Activated naive CD4-positive, alpha-beta T cell treated with anti-CD3 and anti-CD28 coated beads, Interleukin-2, amount 50 U/mL, for 24 hours (primary cell): ENCODE data around the gene MAML3.
A peak's percentile ranks its signal among the peaks of the same experiment; 100 is the strongest.
"Not testable (repeated sequence)": the region's sequence is repeated elsewhere in the genome, so short reads cannot be mapped to it uniquely, and the experiment has no call there.

Source experiments
- H3K27ac Mint-ChIP-seq: one replicate; pipeline ENCODE4 v1.8.0; 2021; ENCODE audit warnings: mild to moderate bottlenecking, mixed read lengths
- H3K27me3 Mint-ChIP-seq: one replicate; pipeline ENCODE4 v1.8.0; 2021; ENCODE audit warnings: mixed read lengths
- H3K36me3 Mint-ChIP-seq: one replicate; pipeline ENCODE4 v1.8.0; 2021; ENCODE audit warnings: mixed read lengths
- H3K4me1 Mint-ChIP-seq: one replicate; pipeline ENCODE4 v1.8.0; 2021; ENCODE audit warnings: mixed read lengths
- H3K4me3 Mint-ChIP-seq: one replicate; pipeline ENCODE4 v1.8.0; 2021; ENCODE audit warnings: mild to moderate bottlenecking, mixed read lengths
- H3K9me3 Mint-ChIP-seq: one replicate; pipeline ENCODE4 v1.8.0; 2021; ENCODE audit warnings: mixed read lengths

Gene MAML3

GRCh38 chr4:139957986-139958738, 195.8 kb downstream of the MAML3 start:
- Mint-ChIP-seq H3K4me1 (no peaks in the 10 kb centered on the region), H3K27me3 (no peaks in the 10 kb centered on the region), H3K9me3 (no peaks in the 10 kb centered on the region), H3K27ac (no peak overlapping the region), H3K36me3 (no peaks in the 10 kb centered on the region), H3K4me3 (no peak overlapping the region)

GRCh38 chr4:139957065-139957464, 196.9 kb downstream of the MAML3 start:
- no peak overlapping the region for H3K4me3 Mint-ChIP-seq
- no peaks in the 10 kb centered on the region for H3K4me1 Mint-ChIP-seq
- no peaks in the 10 kb centered on the region for H3K27me3 Mint-ChIP-seq

DNA sequence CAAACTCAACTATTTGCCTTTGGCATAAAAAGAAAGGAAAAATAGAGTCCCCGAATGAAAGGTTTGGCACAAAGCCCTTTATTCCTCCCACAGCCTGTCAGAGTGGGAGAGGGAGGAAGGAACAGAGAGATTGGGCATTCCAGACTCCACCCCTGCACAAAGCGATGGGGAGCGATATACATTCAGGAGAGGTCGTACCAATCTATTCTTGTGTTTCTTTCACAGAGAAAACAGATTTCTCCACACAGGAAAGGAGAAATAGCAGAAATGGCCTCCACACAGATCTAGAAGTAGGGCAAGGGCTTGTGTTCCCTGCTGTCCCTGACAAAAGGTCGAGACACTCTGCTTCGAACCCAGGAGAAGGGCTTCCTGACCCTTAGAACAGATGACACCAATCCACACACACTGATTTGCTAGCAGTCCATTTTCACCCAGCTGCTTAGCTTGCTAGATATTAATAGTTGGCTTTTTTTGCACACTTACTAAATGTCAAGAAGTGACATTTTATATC, 197.4 kb downstream of the MAML3 start:
- no peaks in the 10 kb centered on the region for H3K36me3 Mint-ChIP-seq
- no peaks in the 10 kb centered on the region for H3K9me3 Mint-ChIP-seq
- no peak overlapping the region for H3K27ac Mint-ChIP-seq
- no peak overlapping the region for H3K4me3 Mint-ChIP-seq
- H3K27me3 Mint-ChIP-seq = no peaks in the 10 kb centered on the region
- peaks cover under 1% of the 10 kb centered on the region for H3K4me1 Mint-ChIP-seq

More at GRCh38 chr4:139957065-139957464, 196.9 kb downstream of the MAML3 start:
- H3K27ac Mint-ChIP-seq = no peak overlapping the region
- H3K9me3 Mint-ChIP-seq = no peaks in the 10 kb centered on the region
- H3K36me3 Mint-ChIP-seq = no peaks in the 10 kb centered on the region

GRCh38 chr4:139955600-139955999, 198.4 kb downstream of the MAML3 start:
- Mint-ChIP-seq H3K9me3 (no peaks in the 10 kb centered on the region), H3K27me3 (no peaks in the 10 kb centered on the region), H3K27ac (no peak overlapping the region), H3K4me3 (no peak overlapping the region), H3K4me1 (peaks cover 10% of the 10 kb centered on the region), H3K36me3 (no peaks in the 10 kb centered on the region)

DNA sequence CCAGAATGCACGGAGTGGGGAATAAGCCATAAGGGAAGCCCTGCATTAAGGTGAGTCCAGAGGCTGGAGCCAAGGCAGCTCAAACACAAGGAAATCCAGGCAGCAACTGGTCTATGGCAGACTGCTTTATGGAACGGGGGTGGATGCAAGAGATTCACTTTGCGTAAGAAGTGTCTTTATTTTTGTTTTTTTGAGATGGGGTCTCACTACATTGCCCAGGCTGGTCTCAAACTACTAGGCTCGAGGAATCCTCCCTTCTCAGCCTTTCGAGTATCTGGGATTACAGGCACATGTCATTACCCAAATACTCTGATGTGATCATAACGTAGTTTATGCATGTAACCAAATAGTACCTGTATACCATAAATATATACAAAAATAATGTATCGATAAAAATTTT, 199.5 kb downstream of the MAML3 start:
- Mint-ChIP-seq H3K4me1 (peaks cover 15% of the 10 kb centered on the region), H3K27ac (no peak overlapping the region), H3K9me3 (no peaks in the 10 kb centered on the region), H3K4me3 (no peak overlapping the region), H3K36me3 (no peaks in the 10 kb centered on the region), H3K27me3 (no peaks in the 10 kb centered on the region)

- Mint-ChIP-seq H3K9me3 (no peaks in the 10 kb centered on the region), H3K27ac (peak overlapping the region; percentile 20), H3K27me3 (no peaks in the 10 kb centered on the region), H3K4me3 (no peak overlapping the region), H3K4me1 (peaks cover 21% of the 10 kb centered on the region), H3K36me3 (peaks cover 2% of the 10 kb centered on the region)
Measured at GRCh38 chr4:139951021-139951420, 203.0 kb downstream of the MAML3 start.

- Mint-ChIP-seq H3K9me3 (no peaks in the 10 kb centered on the region), H3K27ac (peak overlapping the region; percentile 20)
Measured at GRCh38 chr4:139950568-139950967, 203.4 kb downstream of the MAML3 start.

DNA sequence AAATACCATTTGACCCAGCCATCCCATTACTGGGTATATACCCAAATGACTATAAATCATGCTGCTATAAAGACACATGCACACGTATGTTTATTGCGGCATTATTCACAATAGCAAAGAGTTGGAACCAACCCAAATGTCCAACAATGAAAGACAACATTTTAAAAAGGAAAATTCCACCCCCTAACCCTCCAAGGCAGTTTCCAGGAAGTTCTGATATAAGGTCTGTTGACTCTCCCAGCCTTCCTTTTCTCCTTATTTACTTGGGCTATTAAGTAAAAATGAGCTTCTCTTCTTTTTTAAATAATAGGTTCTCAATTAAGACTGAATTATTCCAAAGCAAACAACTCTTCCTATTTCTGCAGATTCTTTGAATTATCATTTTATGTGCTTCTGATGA, 209.1 kb downstream of the MAML3 start:
- H3K36me3 Mint-ChIP-seq, H3K27me3 Mint-ChIP-seq, H3K4me3 Mint-ChIP-seq, H3K4me1 Mint-ChIP-seq, H3K27ac Mint-ChIP-seq, H3K9me3 Mint-ChIP-seq: not testable (repeated sequence)

More at GRCh38 chr4:139950568-139950967, 203.4 kb downstream of the MAML3 start:
- Mint-ChIP-seq H3K27me3 (no peaks in the 10 kb centered on the region), H3K4me1 (peaks cover 21% of the 10 kb centered on the region), H3K36me3 (peaks cover 2% of the 10 kb centered on the region), H3K4me3 (no peak overlapping the region)

DNA sequence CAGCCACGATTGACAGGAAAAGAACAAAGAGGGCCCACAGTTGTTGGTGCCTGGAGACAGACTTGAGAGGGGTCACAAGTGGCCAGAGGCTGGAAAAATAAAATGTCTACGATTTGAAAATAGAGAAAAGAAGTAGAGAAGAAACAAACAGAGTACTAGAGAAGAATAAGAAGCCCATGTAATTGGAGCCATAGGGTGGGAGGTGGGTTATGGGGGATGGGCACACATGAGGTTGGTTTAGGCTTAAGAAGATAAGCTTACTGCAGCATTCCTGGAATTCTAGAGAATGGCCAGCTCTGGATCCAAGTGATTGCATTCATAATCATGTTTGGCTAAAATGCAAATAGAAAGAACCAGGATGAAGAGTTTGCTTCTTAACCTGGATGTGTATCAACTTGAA, 210.7 kb downstream of the MAML3 start:
- Mint-ChIP-seq H3K4me3 (no peak overlapping the region), H3K27me3 (no peaks in the 10 kb centered on the region), H3K9me3 (no peaks in the 10 kb centered on the region), H3K4me1 (peaks cover 6% of the 10 kb centered on the region), H3K36me3 (no peaks in the 10 kb centered on the region), H3K27ac (no peak overlapping the region)

GRCh38 chr4:139942241-139942640, 211.7 kb downstream of the MAML3 start:
- H3K4me1 Mint-ChIP-seq = peaks cover 6% of the 10 kb centered on the region
- no peaks in the 10 kb centered on the region for H3K9me3 Mint-ChIP-seq
- no peak overlapping the region for H3K27ac Mint-ChIP-seq
- H3K36me3 Mint-ChIP-seq = no peaks in the 10 kb centered on the region
- no peak overlapping the region for H3K4me3 Mint-ChIP-seq
- H3K27me3 Mint-ChIP-seq = no peaks in the 10 kb centered on the region

GRCh38 chr4:139940600-139940999, 213.4 kb downstream of the MAML3 start:
- Mint-ChIP-seq H3K36me3 (no peaks in the 10 kb centered on the region), H3K4me1 (no peaks in the 10 kb centered on the region), H3K4me3 (no peak overlapping the region), H3K27me3 (no peaks in the 10 kb centered on the region), H3K9me3 (no peaks in the 10 kb centered on the region), H3K27ac (no peak overlapping the region)

GRCh38 chr4:139938414-139938813, 215.6 kb downstream of the MAML3 start:
- Mint-ChIP-seq H3K4me3 (no peak overlapping the region), H3K9me3 (no peaks in the 10 kb centered on the region), H3K27ac (no peak overlapping the region), H3K4me1 (no peaks in the 10 kb centered on the region), H3K27me3 (no peaks in the 10 kb centered on the region), H3K36me3 (no peaks in the 10 kb centered on the region)

GRCh38 chr4:139935911-139936310, 218.1 kb downstream of the MAML3 start:
- no peaks in the 10 kb centered on the region for H3K4me1 Mint-ChIP-seq
- no peak overlapping the region for H3K27ac Mint-ChIP-seq
- no peaks in the 10 kb centered on the region for H3K9me3 Mint-ChIP-seq
- no peaks in the 10 kb centered on the region for H3K27me3 Mint-ChIP-seq
- no peak overlapping the region for H3K4me3 Mint-ChIP-seq
- peaks cover 1% of the 10 kb centered on the region for H3K36me3 Mint-ChIP-seq

- H3K36me3 Mint-ChIP-seq = peaks cover 1% of the 10 kb centered on the region
- no peaks in the 10 kb centered on the region for H3K27me3 Mint-ChIP-seq
- no peak overlapping the region for H3K27ac Mint-ChIP-seq
- H3K4me1 Mint-ChIP-seq = no peaks in the 10 kb centered on the region
- H3K9me3 Mint-ChIP-seq = no peaks in the 10 kb centered on the region
- H3K4me3 Mint-ChIP-seq = no peak overlapping the region
Measured at GRCh38 chr4:139934708-139935195, 219.2 kb downstream of the MAML3 start.

DNA sequence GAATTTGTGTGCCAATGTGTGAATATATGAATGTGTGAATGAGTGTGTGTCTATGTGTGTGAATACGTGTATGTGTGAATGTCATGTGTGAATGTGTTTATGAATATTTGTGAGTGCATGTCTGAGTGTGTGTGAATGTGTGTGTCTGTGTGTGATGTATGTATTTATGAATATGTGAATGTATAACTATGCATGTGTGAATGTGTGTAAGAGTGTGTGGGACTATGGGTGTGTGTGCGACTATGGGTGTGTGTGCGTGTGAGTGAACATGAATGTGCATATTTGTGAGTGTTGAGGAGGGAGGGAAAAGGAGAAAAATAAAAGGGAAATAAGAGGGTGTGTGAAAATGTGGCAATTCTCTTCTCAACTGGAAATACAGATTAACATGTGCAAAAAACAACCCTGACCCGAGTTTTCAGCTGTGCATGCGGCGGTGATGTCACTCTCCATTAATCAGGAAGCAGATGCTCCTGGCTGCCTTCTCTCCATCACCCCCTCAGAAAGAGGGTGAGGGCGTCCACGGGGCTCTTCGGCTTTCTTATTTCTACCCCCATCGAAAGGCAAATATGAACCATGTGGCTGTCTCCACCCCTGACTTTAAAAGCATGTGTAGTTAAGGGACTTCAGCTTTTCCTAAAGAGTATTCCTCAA, 219.8 kb downstream of the MAML3 start:
- Mint-ChIP-seq H3K4me1 (no peaks in the 10 kb centered on the region), H3K36me3 (peaks cover 1% of the 10 kb centered on the region), H3K27me3 (no peaks in the 10 kb centered on the region), H3K9me3 (no peaks in the 10 kb centered on the region), H3K27ac (no peak overlapping the region), H3K4me3 (no peak overlapping the region)

- H3K27me3 Mint-ChIP-seq = no peaks in the 10 kb centered on the region
- no peaks in the 10 kb centered on the region for H3K9me3 Mint-ChIP-seq
- peaks cover 1% of the 10 kb centered on the region for H3K36me3 Mint-ChIP-seq
- H3K27ac Mint-ChIP-seq = no peak overlapping the region
- H3K4me3 Mint-ChIP-seq = no peak overlapping the region
- H3K4me1 Mint-ChIP-seq = no peaks in the 10 kb centered on the region
Measured at GRCh38 chr4:139933541-139933940, 220.4 kb downstream of the MAML3 start.
